ENCODE results near the gene IRF4.

The IRF4 gene

DNA sequence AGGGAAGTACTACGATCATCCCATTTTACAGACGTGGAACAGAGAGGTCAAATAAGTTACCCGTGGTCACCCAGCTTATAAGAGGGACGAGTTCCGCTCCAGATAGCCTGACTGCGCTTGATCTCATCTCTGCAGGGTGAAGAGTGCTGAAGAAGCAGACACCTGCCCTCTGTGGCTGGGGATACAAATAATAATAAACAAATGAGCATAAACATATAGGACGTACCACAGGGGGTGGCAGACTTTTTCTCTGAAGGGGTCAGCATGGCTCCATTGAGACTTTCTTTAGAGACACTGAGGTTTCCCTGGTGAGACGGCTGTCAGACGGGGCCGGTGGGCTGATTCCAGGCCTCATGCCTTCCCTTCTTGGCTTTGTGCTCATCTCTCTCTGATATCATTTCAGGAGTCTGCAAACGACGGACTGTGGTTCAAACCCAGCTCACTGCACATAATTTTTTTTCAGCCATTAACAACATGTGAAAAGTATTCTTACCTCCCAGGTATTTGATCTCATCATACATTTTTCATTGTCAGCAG is 47.1 kb downstream of the IRF4 start:
- no peak overlapping the region for H3K4me3 ChIP-seq (replicated peaks; ENCODE audit: low read depth, low read length)
- TF ChIP-seq, protein P1, sequence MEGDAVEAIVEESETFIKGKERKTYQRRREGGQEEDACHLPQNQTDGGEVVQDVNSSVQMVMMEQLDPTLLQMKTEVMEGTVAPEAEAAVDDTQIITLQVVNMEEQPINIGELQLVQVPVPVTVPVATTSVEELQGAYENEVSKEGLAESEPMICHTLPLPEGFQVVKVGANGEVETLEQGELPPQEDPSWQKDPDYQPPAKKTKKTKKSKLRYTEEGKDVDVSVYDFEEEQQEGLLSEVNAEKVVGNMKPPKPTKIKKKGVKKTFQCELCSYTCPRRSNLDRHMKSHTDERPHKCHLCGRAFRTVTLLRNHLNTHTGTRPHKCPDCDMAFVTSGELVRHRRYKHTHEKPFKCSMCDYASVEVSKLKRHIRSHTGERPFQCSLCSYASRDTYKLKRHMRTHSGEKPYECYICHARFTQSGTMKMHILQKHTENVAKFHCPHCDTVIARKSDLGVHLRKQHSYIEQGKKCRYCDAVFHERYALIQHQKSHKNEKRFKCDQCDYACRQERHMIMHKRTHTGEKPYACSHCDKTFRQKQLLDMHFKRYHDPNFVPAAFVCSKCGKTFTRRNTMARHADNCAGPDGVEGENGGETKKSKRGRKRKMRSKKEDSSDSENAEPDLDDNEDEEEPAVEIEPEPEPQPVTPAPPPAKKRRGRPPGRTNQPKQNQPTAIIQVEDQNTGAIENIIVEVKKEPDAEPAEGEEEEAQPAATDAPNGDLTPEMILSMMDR (IDR thresholded peaks at IDR 0.05; ENCODE audit: low read depth, low read length, missing control alignments) = no peak
- DNase-seq (ENCODE audit: extremely low read depth, low read depth) = no peak

DNA sequence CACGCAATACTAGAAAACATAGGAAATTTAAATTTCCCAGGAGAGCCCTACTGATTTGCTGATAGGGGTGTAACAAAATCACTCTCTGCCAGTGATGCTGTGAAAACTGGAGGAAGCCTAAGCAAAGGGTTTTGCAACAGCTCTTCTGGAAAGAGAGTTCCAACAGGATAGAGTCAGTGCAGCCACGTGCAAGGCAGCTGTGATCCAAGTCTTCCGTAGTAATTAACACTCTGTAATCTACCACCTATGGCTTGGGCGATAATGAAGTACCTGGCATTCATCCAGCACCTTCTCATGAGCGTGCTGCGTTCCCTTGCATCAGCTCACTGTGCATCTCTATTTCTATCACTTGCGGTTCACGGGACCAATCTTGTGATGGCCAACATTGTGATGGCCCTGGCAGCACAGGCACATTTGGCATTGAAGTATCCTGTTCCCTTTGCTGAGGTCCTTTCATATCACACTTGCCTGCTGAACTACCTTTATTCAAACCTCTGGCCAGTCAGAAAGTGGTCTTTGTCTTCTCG is 48.2 kb downstream of the IRF4 start:
- no peak overlapping the region for H3K4me3 ChIP-seq (replicated peaks; ENCODE audit: low read depth, low read length)
- TF ChIP-seq, protein P1 (IDR thresholded peaks at IDR 0.05; ENCODE audit: low read depth, low read length, missing control alignments) = no peak
- DNase-seq (ENCODE audit: extremely low read depth, low read depth) = no peak

DNA sequence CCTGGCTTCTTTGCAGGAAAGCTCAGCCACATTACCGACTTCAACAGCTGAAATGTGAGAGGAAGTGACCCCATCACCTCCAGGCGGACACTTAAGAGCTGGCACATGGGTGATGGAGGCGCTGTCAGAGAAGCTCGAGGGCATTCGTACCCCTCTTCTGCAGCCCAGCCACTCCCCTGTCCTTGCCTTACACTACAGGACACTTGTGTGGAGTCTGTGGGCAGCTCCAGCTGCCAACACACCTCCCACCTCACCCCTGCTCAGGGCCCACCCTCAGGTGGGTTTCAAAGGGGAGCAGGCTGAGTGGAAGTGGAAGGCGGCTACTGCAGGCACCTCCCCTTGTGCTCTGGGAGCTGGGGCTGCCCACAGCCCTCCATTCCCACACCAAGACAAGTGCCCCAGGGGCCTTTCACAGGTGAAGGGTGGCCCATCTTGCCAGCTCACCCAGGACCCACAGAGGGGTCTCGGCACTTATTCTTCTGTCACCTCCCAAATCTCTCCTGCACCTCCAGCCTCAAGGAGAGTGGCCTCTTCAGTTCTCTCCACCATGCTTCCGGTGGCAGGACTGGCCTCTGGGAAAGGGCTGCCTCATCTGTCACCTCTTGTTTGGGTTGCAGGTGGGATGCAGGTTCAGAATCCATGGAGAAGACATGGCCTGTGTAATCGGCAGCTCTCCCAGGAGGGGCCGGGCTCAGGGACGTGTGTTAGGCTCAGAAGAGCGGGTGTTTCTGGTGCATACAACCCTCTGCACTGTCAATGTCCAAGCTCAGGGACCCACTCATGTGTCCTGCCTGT is 49.8 kb downstream of the IRF4 start:
- H3K4me3 ChIP-seq (replicated peaks; ENCODE audit: low read depth, low read length) = no peak overlapping the region
- DNase-seq (ENCODE audit: extremely low read depth, low read depth) = no peak
- TF ChIP-seq, protein P1 (IDR thresholded peaks at IDR 0.05; ENCODE audit: low read depth, low read length, missing control alignments) = no peak

DNA sequence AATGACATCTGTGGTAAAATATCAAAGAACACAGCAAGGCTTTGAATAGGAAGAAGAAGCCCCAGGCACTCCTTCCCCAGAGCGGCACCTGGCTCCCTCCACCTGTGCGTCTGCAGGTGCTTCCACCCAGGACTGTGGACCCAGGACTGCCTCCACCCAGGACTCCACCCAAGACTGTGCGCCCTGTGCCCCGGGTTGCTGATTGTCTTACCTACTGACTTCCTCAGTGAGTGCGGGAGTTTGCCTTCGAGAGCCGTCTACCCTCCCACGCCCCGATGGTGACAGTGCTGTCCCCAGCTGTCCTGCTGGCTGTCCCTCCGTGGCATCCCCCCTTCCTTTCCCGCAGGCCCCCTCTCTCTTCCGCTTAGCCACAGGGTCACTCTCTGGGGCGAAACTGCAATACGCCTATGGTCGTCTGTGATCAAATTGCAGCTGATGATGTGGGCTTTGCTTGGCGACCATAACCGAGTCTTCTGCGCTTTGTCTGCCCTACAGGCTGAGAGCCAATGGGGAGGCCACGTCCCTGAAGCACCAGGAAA is 52.1 kb downstream of the IRF4 start:
- TF ChIP-seq, protein P1 (IDR thresholded peaks at IDR 0.05; ENCODE audit: low read depth, low read length, missing control alignments) = no peak
- DNase-seq (ENCODE audit: extremely low read depth, low read depth) = no peak
- no peak overlapping the region for H3K4me3 ChIP-seq (replicated peaks; ENCODE audit: low read depth, low read length)

DNA sequence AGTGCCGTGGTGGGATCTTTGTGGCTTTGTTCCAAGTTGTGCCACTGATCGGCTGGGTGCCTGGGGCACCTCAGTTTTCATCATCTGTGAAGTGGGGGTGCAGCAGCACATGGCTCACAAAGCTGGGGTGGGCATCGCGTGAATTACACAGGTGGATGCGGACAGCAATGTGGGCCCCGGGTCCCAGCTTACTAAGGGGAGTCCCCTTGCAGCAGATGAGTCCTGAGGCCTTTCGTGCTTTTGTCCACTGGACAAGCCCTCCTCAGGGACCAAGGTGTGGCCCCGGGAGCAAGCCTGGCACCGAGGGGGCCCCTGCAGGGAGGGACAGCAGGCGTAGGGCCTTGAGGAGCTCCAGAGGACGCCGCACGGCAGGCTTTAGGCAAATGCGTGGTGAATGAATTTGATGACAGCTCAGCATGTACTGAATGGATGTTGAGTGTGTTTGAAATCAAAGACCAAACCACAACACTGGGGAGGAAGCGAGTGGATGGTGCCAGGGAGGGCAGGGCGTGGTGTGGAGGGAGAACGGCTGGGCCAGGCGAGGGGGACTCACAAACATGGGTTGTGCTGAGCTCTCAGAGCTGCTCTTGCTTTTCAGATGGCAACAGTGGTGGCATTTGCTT is 53.2 kb downstream of the IRF4 start:
- no peak for DNase-seq (ENCODE audit: extremely low read depth, low read depth)
- TF ChIP-seq, protein P1 (IDR thresholded peaks at IDR 0.05; ENCODE audit: low read depth, low read length, missing control alignments) = no peak
- H3K4me3 ChIP-seq (replicated peaks; ENCODE audit: low read depth, low read length) = no peak overlapping the region

DNA sequence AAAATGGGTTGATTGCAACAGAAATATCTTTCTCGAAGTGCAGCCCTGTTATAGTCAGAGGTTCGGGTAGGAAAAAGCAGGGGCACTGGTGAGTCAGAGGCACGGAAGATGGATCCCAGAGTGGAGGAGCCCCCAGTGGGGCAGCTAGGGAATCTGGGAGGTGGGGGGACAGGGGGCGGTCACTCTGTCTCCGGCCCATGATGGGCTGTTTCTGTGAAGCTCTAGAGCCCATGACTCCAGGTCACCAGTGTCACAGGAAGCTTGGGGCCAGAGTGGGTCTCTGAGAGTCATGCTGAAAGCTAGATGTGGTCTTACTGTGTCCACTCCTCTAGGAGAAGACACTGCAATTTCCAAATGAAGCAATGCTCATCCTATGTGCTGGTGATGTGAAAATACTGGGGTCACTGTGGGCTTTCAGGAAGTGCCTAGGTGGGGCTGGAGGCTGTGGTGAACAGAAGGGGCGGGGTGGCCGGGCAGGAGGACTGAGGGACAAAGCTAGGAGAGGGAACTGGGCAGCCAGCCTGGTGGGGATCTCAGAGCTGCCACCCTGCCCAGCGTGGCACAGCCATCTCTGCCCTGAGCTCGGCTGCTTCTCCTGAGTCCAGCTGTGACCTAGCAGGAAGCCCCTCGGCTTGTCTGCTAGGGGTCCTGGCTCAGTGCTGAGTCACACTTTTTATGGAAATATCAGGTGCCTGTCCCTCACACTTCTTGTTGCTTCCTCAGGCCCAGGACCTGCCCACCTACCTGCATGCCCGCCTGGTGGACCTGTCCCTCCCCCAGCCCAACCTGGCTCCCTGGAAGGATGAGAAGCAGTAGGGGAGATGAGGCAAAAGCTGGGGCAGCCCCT is 54.2 kb downstream of the IRF4 start:
- no peak overlapping the region for H3K4me3 ChIP-seq (replicated peaks; ENCODE audit: low read depth, low read length)
- DNase-seq (ENCODE audit: extremely low read depth, low read depth) = no peak
- TF ChIP-seq, protein P1 (IDR thresholded peaks at IDR 0.05; ENCODE audit: low read depth, low read length, missing control alignments) = no peak

Data from HFF-Myc (cell line).